CD4-positive, alpha-beta T cell treated with Interleukin-21 for 1 hour (primary cell): ENCODE measurements around the gene CFAP97D2.
A peak's percentile ranks its signal among the peaks of the same experiment; 100 is the strongest.
"Not testable (repeated sequence)": the region's sequence is repeated elsewhere in the genome, so short reads cannot be mapped to it uniquely, and the experiment has no call there.

Experiments used
- DNase-seq: peaks from one replicate; pipeline ENCODE4 v3.0.0-alpha.2; 2020

Gene CFAP97D2

DNA sequence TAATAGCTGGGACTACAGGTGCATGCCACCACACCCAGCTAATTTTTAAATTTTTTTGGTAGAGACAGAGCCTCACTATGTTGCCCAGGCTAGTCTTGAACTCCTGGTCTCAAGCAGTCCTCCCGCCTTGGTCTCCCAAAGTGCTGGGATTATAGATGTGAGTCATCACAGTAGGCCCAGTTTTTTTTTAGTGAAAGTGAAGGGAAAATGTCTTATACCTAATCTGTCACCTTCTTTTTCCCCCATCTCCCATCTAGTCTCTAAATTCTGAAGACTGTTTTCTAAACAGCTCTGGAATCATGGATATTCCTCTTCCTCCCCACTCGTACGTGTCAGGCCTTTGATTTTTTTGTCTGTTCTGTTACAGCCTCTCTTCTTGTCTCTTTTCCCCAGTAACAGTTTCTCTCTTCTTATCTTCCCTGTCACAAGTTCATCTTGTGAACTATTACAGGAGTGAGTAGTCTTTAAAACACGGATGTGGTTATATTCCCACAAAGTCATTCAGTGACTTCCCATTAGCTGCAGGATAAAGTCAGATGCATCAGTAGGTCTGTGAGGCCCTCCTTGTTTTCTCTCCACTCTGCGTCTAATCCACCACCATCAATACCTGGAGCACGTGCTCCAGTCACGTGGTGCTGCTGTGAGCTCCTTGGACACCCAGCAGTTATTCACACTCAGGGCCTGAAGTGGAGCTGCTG, 58.5 kb downstream of the CFAP97D2 start:
- DNase-seq = no peak

DNA sequence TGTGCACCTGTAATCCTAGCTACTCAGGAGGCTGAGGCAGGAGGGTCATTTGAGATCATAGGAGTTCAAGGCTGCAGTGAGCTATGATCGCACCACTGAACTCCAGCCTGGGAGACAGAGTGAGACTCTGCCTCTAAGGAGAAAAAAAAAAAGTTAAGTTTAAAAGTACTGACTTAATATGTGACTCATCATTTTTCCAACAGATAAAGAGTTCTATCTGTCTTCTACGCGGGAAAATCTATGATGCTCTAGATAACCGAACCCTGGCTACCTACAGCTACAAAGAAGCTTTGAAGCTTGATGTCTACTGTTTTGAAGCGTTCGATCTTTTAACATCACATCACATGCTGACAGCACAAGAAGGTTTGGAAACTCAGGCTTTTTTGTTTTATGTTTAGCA, 62.9 kb downstream of the CFAP97D2 start:
- no peak for DNase-seq

DNA sequence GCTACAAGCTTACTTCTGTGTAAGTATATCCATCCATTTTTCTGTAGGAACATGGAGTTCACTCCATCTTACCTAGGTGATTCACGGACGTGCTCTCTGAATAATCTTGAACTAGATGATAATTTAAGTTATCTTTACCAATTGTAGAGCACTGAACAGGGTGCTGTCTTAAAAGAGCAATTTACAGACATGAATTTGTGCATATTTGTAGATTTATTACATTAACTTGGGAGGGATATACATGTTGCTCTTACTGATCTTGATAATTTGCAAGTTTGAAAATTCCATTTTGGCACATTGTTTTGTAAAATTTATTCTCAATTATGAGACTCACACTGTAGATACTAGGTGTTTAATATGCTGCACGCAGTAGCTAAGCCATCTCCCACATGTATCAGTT, 64.9 kb downstream of the CFAP97D2 start:
- DNase-seq = no peak

DNA sequence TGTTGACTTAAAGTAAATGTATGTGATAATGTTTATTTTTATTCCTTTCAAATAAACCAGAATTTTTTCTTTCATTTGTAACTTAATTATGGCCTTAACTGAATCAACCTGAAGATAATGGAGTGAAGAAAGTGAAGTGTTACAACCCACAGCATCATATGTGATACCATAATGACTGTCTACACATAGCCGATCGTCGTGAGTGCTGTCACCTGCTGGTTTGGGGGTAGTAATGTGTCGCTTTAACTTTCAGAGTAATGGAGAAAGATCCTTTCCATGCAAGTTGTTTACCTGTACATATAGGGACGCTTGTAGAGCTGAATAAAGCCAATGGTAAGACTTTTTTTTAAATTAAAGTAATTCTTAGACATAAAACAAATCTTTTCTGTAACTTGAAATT, 65.6 kb downstream of the CFAP97D2 start:
- DNase-seq = no peak

DNA sequence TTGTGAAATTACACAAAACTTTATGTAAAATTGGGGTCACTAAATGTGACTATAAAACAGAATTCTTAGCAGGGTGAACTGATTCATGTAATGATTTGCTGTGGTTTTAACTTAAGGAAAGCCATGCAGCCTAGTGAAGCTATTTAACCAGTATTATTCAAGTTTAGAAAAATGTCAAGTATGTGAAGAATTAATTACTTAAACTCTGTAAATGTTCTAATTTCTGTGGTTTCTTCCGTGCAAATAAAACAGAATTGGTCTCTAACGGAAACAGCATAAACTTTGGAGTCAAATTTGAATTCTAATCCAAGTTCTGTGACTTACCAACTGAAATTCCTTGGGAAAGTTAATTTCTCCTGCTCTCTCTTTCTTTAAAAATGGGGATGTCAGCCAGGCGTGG, 69.0 kb downstream of the CFAP97D2 start:
- no peak for DNase-seq

DNA sequence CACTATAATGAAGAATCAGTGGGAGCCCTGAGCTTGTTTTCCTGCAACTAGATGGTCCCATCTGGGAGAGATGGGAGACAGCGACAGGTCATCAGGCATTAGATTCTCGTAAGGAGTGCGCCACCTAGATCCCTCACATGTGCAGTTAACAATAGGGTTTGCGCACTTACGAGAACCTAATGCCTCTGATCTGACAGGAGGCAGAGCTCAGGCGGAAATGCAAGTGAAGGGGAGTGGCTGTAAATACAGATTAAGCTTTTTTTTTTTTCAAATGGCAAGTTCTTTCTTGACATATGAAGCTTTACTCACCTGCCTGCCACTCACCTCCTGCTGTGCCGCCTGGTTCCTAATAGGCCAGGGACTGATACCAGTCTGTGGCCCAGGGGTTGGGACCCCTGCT, 70.0 kb downstream of the CFAP97D2 start:
- no peak for DNase-seq

DNA sequence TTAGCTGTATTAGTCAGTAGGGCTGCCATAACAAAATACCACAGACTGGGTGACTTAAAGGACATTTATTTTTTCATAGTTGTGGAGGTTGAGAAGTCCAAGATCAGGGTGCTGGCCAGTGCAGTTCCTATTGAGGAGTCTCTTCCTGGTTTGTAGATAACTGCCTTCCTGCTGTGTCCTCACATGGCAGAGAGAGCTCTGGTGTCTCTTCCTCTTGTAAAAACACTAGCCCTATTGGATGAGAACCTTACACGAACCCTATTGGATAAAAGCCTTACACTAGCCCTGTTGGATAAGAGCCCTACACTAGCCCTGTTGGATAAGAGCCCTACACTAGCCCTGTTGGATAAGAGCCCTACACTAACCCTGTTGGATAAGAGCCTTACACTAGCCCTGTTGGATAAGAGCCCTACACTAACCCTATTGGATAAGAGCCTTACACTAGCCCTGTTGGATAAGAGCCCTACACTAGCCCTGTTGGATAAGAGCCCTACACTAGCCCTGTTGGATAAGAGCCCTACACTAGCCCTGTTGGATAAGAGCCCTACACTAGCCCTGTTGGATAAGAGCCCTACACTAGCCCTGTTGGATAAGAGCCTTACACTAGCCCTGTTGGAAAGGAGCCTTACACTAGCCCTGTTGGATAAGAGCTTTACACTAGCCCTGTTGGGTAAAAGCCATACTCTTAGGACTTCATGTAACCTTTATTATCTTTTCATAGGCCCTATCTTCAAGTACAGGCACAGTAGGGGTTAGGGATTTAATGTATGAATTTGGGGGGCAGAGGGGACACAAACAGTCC, 72.8 kb downstream of the CFAP97D2 start:
- DNase-seq = not testable (repeated sequence)

DNA sequence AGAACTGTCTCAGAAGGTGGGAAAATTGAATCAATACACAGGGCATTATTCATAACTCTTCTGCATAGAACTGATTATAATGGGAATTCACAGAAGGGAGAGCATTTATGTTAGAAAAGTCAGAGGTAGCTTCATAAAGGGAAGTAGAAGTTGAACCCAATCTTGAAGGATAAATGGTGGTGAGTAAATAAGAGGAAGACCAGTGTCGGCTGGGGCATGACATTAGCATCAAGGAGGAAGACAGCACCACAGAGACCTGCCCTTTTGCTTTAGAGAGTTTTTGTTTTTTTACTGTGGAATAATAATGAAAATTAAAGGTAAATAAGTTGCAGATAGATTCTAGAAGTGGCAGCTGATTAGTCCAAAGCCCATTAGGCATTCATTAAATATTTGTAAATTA, 77.5 kb downstream of the CFAP97D2 start:
- DNase-seq = no peak

DNA sequence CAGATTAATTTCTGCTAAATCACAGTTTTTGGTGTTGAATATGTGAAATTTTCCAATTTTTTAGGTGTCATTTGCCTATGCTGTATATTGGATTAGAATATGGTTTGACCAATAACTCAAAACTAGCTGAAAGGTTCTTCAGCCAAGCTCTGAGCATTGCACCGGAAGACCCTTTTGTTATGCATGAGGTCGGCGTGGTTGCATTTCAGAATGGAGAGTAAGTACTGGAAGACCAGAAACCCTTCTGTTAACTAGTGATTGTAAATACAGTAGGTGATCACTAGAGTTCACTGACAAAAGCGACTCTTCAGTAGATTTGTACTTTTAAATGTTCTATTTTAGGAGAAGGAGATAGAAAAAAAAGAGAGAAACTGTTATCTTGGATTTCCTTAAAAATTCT, 78.0 kb downstream of the CFAP97D2 start:
- no peak for DNase-seq

DNA sequence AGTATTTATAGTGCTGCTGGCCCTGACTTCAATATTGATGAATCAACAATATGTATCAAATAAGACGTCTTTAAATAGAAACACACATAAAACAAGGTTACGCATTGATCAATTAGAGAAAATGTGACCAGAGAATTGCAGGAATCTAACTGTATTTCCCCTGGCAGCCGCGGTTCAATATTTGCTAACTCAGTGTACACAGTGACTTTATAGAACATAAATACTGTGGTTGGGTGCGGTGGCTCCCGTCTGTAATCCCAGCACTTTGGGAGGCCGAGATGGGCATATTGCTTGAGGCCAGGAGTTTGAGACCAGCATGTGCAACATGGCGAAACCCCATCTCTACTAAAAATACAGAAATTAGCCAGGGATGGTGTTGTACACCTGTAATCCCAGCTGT, 79.5 kb downstream of the CFAP97D2 start:
- no peak for DNase-seq

DNA sequence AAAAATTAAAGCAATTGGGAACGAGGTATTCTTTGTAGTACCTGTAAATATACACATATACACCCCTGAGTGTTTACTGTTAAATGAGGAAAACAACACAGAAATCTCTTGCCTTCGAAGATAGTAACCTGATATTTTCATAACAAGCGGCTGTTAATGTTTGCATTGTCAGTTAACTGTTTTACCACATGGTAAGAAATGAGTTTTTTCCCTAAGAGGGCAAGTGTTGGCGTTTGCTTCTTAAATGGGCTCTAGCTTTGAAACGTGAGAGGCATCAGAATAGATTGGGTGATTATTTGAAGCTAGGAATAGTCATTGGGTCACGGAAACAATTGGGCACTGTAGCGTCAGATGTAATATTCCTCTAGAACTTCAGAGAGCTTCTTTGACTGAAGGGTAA, 80.3 kb downstream of the CFAP97D2 start:
- no peak for DNase-seq

DNA sequence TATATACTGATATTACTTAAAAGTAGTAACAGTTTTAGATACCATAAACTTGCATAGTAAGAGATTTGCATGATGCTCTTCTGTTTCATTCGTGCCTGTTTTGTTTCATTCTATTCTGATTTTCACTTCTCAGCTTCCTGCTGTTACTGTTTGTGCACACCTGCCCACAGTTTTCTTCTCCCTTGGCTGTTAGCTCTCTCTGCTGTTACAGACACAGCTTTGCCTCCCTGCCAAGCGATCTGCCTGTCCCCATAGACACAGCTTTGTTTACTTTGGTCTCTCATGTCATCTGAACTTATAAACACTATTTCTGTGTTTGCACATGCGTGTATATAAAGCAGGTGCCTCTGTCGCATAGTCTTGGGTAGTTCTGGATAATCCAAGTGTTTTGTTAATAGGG, 80.9 kb downstream of the CFAP97D2 start:
- no peak for DNase-seq

DNA sequence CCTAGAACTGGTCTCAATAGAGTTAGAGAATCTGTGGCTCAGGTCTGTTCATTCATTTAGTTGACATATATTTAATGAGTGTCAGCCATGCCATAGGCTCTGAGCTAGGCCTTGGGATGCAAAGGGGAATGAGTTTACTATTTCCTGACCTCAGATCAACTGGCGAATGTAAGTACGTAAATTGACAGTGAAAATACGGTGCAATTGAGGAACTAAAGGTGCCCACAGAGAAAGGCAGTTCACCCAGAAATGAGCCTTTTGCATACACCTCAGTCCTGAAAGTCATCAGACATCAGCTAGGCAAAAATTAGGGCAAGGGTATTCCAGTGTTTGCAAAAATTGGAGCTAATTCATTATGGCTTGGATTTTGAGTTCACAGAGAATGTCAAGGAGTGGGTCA, 81.8 kb downstream of the CFAP97D2 start:
- DNase-seq = no peak

DNA sequence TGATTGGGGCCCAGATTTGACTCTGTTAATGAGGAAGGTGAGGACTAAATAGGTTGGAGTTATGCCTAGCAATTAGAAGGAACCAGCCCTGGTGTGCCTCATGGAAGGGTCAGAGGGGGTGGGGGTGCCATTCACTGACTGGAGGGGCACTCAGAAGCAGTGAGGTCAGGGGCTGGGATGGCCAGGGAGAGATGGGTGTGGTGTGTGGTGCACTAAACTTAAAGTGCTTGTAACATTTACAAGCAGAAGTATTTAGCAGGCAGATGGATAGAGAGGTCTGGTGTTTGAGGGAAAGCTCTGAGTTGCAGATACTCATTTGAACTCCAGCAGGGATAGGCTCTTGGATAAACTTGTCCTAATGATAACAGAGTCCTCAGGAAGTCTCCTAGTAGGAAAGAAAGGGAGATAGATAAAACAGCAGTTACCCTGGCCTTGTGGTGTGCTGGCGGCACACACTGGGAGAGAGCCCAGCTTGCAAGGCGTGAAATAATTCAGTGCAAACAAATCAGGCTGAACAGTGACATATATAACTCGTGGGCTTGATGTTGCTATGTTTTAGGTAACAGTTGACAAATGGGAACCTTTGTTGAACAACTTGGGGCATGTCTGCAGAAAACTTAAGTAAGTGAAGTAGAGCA, 82.4 kb downstream of the CFAP97D2 start:
- no peak for DNase-seq

DNA sequence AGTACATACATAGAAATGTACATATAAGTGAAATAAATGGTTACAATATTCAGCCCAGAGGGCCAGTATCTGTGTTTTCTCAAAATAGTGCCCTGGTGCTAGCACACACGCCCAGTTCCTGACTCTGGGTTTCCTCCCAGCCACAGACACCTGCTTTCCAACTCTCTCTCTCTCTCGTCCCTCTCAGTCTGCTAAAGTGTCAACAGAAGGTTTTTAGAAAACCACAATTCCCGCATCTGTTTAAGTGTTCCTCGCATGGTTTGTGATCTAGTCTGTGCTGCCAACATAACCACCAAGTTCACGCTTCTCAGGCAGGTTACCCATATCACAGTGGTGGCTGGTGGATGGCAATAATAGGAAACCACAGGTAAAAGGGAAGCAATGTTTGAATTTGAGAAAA, 84.5 kb downstream of the CFAP97D2 start:
- DNase-seq = peak; percentile 46

DNA sequence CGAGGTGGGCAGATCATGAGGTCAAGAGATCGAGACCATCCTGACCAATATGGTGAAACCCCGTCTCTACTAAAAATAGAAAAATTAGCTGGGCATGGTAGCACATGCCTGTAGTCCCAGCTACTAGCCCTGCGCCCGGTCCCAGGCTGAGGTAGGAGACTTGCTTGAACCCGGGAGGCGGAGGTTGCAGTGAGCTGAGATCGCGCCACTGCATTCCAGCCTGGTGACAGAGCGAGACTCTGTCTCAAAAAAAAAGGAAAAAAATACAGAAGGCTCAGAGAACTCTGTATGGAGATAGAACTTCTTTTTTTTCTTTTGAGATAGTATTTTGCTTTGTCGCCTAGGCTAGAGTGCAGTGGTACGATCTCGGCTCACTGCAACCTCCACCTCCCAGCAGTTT, 85.3 kb downstream of the CFAP97D2 start:
- not testable (repeated sequence) for DNase-seq

DNA sequence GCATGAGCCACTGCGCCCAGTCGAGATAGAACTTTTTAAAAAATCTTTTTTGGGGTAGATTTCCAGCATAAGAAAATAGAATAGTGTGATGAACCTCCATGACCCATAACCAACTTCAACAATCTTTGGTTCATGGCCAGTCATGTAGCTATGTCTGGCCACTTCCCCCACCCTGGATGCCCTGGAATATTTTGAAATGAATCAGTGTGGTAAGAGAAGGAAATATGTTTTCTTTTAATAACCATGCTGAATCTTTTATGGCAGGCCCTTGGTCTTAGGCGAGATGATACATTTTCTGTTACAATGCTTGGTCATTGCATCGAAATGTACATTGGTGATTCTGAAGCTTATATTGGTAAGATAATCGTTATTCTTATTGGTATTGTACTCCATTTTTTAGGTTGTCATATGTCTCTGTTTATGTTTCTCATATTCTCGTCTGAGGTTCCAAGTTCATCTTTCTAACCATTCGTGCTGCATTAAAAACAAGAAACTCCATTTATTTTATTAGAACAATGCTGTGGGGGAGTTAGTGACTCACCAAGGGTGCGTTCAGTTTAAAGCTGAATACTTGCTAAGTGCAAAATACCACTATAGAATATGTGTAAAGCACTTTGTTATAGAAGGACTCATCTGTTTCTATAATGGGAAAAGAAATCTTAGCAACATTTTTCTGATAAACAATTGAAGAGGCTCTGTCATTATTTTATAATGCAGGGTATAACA, 86.0 kb downstream of the CFAP97D2 start:
- DNase-seq = no peak

DNA sequence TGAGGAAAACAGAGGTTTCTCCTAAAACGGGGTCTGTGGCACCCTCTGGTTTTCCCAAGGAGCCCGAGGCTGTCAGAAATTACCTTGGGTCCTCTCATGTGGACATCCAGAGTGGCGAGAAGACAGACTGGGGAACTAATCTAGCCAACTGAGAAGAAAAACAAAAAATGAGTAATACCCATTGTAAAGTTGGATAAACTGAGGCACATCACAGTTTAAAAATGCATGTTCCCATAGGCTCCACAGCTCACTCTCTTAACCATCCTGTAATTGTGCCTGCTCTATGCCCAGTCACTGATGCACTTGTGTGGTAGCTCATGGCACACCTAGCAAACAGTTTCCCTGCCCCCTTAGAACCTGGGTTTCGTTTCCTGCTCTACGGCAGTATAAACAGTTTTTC, 87.2 kb downstream of the CFAP97D2 start:
- no peak for DNase-seq

DNA sequence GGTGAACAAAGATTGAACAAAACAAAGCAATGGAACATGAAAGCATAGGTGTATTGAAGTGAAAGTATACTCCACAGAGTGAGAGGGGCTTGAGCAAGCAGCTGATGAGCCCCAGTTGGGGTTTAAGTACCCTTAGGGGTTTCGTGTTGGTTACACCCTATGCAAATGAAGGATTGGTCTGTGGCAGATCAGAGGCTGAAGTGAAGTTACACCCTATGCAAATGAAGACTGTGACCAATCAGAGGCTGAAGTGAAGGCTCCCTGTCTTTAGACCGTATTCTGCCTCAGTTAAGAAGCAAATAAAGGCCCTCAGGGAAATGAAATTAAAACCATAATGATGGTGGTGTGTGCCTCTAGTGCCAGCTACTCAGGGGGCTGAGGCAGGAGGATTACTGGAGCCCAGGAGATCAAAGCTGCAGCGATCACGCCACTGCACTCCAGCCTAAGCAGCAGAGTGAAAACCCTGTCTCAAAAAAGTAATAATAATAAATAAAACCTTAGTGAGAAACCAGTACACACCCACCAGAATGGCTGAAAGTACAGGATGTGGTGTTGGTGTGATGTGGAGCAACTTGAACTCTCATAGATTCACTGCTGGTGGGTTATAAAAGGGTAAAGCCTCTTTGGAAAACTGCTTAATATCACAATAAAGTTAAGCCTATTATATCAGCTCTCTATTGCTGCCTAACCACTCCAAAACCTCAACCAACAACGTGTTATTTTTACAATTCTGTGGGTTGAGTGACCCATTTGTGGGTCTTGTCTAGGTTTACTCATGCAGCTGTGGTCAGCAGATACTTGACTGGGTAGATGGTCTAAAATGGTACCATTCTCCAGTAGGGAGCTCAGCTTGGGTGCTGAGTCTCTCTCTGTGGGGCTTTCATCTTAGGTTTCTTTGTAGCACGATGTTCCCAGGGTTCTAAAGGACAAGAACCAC, 89.6 kb downstream of the CFAP97D2 start:
- peak; percentile 47 for DNase-seq

DNA sequence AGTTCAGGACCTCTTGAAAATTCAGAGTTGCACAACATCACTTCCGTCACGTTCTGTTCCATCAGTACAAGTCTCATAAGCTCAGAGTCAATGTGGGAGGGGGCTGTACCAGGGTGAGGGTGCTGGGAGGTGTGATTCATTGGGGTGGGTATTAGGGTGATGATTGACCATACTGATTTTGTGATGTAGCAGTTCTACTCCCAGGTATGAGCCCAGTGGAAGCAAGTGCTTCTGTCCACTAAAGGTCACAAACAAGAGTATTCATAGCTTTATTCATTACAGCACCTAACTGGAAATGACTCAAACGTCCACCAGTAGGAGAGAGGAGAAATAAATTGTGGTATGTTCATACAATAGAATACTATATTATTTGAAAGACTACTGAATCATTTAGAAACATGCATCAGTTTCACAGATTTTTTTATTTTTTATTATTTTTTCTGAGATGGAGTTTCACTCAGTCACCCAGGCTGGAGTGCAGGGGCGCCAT, 90.3 kb downstream of the CFAP97D2 start:
- no peak for DNase-seq
